Measurements from ENCODE around the gene COL7A1.

COL7A1 gene

GRCh38 chr3:48595075-48595525, at the start of gene COL7A1:
Gene COL7A1 (minus strand): TSS chr3:48595329. CDS start chr3:48595159, 170 bp downstream.
- no peak for DNase-seq (ENCODE audit: low spot score)

DNA sequence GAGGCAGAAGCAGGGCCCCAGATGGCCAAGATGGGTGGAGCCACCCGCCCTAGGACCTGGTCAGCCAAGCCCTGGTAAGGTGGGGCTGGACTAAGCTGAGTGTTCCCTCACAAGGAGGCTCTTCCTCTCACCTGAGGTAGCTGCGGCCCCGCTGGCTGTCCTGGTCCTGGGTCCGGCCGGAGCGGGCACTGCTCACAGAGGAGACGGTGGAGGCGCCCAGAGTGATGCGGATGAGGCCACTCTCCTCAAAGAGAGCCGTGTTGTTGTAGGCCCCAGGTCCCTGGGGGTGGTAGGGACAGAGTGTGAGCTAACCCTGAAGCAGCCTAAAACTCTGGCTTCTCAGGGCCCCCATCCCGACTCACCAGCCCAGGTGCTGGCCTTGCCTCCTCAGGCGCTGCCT, 47.5 kb upstream of the COL7A1 start:
- DNase-seq (ENCODE audit: low spot score): no peak

GRCh38 chr3:48641396-48641795, 46.3 kb upstream of the COL7A1 start:
- no peak for DNase-seq (ENCODE audit: low spot score)

DNA sequence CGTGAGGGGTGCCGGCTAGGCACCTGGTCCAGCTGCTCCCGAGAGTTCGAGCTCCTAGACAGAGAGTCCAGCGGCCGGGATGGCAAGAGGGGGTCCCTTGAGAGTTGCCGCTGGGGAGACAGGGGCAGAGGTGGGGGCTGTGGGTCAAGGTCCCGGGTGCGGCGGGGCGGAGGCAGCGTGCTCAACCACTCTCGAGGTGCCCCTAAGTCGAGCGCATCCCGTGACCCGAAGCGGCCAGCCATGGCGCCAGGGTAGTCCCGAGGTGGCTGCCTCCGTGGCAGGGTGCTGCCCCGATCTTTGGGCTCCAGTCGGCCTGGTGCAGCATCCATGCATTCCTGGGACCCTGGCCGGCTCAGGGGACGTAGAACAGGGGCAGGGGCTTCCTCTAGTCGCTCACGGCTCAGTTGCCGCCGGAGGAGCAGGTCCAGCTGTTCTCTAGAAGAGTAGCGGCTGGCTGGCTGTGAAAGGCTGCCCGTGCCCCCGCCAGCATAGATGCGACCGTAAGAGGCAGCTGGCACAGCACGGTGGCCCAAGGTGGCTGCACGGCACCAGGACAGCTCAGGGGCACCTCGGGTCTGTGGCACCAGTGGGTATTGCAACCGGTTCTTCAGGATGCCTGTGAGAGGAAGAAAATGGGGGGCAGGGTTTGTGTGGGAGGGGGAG, 44.9 kb upstream of the COL7A1 start:
- DNase-seq (ENCODE audit: low spot score): no peak

DNA sequence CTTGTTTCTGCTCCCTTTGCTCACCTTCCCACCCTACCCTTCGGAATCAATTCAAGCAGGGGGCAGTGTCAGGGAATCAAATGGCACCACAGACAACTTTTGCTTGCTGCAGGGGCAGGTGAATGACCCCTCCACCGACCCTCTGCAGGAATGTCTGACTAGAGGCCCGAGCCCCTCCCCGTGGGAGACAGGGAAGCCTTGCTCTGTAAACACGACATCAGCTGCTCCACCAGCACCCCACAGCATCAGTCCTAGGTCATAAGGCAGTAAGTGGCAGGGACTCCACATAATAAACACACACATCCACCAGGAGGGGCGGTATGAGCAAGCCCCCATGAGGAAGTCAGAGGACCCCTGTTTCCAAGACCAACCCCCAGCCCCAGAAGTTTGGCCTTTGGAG, 42.2 kb upstream of the COL7A1 start:
- DNase-seq (ENCODE audit: low spot score): no peak

GRCh38 chr3:48636149-48636655, 41.1 kb upstream of the COL7A1 start:
- no peak for DNase-seq (ENCODE audit: low spot score)

DNA sequence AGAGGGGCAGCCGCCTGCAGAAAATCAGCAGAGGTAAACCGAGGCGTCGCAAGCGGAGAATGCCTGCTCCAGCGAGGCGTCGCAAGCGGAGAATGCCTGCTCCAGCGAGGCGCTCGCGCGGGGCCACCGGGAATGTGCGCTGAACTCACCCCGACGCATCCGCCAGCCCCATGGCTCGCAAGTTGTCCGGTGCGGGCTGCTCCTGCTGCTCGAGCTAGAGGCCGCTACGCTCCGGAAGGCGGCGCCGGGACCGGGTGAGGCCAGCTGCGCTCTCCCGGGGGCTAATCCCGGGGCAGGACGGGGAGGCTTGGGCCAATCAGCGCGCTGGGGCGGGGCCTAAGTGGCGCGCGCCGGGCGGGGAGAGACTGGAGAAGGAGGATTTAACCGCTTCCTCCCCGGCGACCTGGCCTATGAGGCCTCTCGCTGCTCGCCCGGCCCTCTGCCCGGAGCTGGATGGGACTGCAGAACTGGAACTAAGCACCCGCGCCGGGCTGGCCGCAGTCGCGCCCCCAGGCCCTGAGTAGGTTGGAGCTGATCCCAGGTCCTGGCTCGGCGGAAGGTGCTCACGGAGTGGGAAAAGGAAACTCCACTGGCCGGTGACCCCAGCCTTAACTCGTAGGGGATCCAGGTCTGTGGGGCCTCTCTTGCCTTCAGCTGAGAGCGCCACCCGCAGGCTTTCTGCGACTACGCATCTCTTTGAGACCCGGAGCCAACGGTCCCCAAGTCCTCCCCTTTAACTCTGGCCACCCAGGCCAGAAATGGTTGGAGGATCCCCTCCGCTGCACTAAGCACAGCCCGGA, 40.3 kb upstream of the COL7A1 start, which contains the start of gene SLC26A6:
SLC26A6 (minus strand) TSS at position 240 of the 800 bp plus-strand sequence; CDS start at position 172, 68 bp downstream.
- DNase-seq (ENCODE audit: low spot score): peak; percentile 92

DNA sequence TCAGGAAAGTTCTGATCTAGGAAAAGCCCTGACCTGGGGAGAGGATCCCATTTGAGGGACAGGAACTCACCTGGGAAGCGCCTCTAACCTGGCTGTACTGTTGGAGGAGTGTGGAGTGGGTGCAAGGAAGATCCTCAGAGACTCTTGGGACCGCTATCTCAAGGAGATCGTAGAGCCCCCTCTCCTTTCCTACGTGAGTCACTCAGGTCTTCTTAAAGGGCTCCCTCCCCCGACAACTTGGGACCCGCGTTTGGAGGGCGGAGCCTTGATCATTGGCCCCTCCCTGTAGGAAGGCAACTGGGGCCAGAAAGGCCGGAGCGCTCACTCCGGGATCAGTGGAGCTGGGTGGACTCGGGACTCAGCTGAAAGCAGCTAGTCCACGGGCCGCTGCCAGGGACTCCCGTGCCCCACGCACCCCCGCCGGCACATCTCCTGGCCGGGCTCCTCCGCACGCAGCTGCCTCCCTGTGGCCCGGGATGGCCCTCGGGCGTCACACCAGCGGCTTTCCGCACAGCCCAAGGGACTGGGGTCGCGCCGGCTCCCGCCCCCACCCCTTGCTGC, 39.6 kb upstream of the COL7A1 start:
- peak; percentile 45 for DNase-seq (ENCODE audit: low spot score)

DNA sequence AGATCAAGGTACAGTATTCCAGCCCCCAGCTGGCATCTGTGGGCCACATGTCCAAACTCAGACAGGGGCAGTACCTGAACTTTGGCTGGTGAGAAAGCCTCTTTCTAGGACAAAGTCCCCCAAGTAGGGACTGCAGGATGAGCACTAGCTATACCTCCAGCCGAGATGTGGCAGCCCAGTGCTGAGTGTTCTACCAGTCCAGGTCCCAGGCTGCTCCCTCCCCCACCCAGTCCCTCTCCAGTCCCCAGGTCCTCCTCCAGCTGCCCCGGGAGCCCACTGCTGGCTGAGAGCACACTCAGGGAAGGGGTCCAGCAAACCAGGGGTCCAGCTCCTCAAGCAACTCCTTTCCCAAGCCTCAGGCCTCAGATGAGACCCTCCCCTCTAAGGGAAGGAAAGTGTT, 38.6 kb upstream of the COL7A1 start:
- no peak for DNase-seq (ENCODE audit: low spot score)

GRCh38 chr3:48633256-48633655, 38.1 kb upstream of the COL7A1 start:
- DNase-seq (ENCODE audit: low spot score): no peak

DNA sequence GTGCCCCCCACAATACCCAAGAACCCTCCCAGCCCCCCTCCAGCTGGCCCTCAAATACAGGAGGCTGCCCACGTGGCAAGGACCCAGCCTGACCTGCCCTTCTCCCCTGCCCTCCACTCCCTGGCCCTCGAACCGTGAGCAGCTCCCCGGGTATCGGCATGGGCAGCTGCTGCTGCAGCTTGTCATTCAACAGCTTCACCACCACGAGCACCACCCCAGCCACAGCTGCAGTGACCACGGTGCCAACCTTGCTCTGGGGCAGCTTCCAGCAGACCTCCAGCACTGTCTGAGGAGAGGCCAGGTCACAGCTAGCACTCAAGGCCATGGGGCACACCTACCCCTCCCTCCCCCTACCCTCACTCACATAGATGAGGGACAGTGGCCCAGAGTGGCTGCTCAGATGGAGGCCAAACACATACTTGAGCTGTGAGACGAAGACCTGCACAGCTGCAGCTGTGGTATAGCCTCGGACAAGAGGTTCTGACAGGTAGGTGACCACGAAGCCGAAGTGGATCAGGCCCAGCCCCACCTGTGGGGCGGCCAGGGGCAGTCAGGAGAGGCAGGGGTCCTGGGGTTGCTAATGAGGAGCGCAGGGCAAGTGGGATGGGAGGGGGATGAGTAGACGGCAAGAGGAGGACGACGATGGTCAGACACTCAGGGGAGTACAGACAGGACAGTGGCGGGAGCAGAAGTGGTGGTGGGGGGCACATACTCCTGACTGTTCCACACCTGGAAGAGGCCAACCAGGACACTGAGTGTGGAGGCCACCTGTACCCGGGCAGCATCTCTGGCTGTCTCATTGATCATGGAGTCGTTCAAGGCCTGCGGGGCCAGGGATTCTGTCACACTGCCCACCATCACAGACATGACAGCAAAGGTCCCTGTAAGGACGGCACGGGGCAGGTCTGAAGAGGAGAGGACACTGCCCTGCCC, 36.7 kb upstream of the COL7A1 start:
- no peak for DNase-seq (ENCODE audit: low spot score)

DNA sequence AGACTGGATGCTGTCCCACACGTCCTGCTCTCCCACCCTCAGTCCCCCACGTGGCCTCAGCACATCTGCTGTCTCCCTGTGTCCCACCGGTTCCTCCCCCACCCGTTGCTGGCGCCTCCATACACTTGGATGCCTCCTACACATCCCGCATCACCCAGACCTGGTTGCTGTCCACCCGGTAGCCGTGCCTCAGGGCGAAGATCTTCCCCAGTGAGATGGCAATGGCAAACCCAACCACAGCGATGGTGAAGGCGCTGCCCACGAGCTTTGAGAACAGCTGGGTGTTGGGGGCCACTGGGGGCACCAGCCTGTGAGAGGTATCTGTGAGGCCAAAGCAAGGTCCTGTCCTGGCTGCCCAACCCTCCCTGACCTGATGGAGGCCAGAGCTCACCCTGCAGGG, 35.7 kb upstream of the COL7A1 start:
- DNase-seq (ENCODE audit: low spot score): no peak

DNA sequence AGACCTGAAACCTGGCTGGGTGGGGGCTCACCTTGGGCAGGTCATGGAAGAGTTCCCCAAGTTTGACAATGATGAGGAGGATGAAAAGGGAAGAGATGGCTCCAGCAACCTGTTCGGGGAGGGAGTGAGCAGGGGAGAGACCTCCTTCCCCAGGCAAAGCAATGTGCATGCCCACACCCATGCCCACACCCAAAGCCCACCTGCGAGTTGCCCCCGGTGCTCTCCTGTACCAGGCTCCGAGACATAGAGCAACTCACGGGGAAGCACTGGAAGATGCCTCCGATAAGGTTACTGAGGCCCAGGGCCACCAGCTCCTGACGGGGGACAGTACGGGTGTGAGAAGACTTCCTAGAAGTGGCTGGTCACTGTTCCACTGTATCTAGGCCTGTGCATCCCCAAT, 35.3 kb upstream of the COL7A1 start:
- DNase-seq (ENCODE audit: low spot score): no peak

- no peak for DNase-seq (ENCODE audit: low spot score)
Measured at GRCh38 chr3:48629894-48630293, 34.8 kb upstream of the COL7A1 start.

DNA sequence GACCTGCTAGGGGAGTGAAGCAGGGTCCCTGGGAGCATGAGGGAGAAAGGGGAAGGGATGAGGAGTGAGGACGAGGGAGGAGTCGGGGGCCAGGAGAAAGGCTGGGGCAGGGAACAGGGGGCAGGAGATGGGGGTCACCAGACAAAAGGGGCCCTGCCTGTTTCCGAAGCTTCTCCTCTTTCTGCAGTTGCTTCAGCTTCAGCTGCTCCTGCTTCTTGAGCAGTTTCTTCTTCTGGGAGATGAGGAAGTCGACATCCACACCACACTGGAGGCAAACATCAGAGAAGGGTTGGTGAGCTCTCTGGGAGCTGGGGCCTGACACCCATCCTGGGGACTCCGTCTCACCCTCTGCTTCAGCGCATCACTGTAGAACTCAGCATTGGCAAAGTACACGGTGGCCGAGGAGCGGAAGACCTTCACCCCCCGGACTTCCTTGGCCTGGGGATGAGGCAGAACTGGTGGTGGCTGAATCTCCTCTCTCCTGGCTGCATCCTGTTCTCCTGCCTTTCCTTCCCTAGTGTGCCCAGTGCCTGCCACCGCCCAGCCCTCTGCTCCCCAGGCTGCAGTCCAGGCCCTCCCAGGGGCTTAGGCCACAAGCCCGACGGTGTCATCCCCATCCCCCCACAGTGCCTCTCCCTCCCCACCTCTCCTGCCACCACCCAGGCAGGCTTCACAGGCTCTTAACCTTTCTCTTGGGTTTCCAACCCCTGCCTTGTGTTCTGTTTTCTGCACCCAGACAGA, 33.3 kb upstream of the COL7A1 start:
- no peak for DNase-seq (ENCODE audit: low spot score)

GRCh38 chr3:48625600-48625999, 30.5 kb upstream of the COL7A1 start:
- no peak for DNase-seq (ENCODE audit: low spot score)

GRCh38 chr3:48624767-48625166, 29.6 kb upstream of the COL7A1 start:
- DNase-seq (ENCODE audit: low spot score): no peak

DNA sequence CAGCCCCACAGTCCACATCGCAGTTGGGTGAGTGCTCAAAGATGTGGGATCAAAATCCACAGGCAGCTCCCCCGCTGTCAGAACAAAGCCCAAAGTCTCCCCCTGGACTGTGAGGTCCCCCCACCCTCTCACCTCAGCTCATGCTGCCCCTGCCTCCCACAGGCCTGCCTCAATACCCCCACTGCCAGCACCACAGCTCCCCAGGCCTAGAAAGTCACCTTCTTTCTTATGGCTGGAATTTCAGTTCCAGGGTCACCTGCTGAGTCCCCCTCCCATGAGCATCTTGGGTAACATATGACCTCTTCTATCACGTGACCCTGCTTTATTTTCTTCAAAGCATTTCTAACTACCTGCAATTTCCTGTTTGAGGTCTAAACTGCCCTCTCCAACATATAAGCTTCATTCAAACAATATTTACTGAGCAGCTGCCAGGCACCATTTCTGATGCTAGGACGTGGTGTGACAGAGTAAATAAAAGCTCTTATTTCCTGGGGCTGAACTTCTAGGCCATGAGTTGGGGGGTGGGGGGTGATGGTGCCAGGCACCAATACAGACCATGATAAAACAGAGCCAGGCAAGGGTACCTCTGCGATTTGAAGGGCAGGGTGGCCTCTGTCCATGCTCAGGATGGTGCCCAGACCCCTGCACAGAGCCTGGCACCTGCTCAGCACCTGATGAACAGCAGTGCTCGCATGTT, 28.9 kb upstream of the COL7A1 start:
- DNase-seq (ENCODE audit: low spot score): no peak

DNA sequence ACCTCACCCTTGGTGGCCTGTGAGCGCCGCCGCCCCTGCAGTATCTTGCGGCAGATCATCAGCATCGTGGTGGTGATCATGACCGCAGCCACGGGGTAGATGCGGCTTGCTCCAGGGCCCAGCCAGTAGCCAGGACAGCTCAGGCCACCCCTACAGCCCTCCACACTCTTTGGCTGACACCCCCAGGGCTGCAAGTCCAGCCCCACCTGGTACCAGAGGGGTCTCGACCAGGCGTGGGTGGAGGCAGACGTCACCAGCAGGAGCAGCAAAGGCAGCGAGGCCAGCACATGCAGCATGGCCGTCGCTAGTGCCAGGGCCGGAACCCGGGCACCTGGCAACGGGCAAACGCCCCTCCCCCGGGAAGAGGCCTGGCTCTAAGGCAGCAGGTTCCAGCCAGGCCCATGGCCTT, 26.3 kb upstream of the COL7A1 start, which contains the start of gene TMEM89:
TMEM89 (minus strand) TSS at position 309 of the 409 bp plus-strand sequence; CDS start at position 296, 13 bp downstream.
- no peak for DNase-seq (ENCODE audit: low spot score)
